ENCODE data around the gene LRRC75A. TPM values are rescaled to one million over a fixed set of nuclear protein-coding genes. Genes with fewer than 3 reads are reported as not detected.

LRRC75A gene
- total RNA-seq, 1 experiment from 2014 or later = 10.1 TPM

DNA sequence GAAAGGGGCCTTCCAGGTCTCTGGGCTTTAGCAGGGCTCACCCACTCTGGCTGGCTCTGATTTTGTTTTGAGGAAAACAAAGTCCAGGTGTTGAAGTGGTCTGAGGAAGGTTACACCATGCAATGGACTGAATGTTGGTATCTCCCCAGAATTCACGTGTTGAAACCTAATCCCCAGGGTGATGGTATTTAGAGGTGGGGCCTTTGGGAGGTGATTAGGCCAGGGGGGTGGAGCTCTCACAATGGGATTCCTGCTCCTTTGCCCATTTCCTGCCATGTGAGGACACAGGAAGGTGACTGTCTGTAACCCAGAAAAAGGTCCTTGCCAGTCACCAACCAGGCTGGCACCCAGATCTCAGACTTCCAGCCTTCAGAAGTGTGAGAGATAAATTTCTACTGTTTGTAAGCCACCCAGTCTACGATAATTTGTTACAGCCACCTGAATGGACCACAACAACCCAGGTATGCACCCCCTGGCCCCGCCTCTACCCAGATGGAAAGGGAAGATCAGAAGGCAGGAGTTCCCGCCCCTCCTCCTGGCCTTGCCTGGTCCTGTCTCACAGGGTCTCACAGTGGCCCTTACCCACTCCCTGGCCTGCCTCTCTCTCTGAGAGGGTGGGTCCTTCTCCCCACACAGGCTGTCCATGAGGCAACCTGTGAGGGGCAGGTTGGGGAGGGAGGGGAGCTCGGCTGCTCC is 32.0 kb downstream of the LRRC75A start:
- Histone ChIP-seq H2BK5ac (ENCODE audit: insufficient read length, low read length) (no peak overlapping the region), H3K23ac (ENCODE audit: insufficient read length, low read depth, low read length) (no peak overlapping the region), H2BK20ac (ENCODE audit: low read depth, low read length, poor library complexity, severe bottlenecking) (no peak overlapping the region), H3K27me3 (ENCODE audit: insufficient read depth, low read length) (no peaks in the 10 kb centered on the region), H2BK120ac (ENCODE audit: low read depth, low read length, poor library complexity, severe bottlenecking) (no peak overlapping the region), H4K8ac (replicated peaks; ENCODE audit: insufficient read length, low read depth, low read length) (no peak overlapping the region), H3K79me1 (ENCODE audit: insufficient read depth, low read depth, low read length, poor library complexity, severe bottlenecking) (no peaks in the 10 kb centered on the region), H4K5ac (ENCODE audit: insufficient read length, low read depth, low read length) (no peak overlapping the region), H3T11ph (ENCODE audit: low read length) (no peak overlapping the region), H3K23me2 (ENCODE audit: insufficient read length, low read depth, low read length, poor library complexity, severe bottlenecking) (no peaks in the 10 kb centered on the region), H4K20me1 (ENCODE audit: control insufficient read depth, insufficient read depth, insufficient read length) (no peaks in the 10 kb centered on the region), H3K9me3 (ENCODE audit: control insufficient read depth, low read depth, low read length) (no peaks in the 10 kb centered on the region), H2AK5ac (ENCODE audit: insufficient read length, low read length) (no peak overlapping the region), H3K4me1 (ENCODE audit: insufficient read depth, low read length) (peaks cover 5% of the 10 kb centered on the region), H3K4me2 (ENCODE audit: insufficient read depth, insufficient read length, low read length) (no peak overlapping the region), H3K79me2 (ENCODE audit: insufficient read depth, low read length) (no peaks in the 10 kb centered on the region), H3K56ac (ENCODE audit: insufficient read length, low read depth, low read length) (no peak overlapping the region), H3K4ac (ENCODE audit: low read depth, low read length) (no peak overlapping the region), H3K27ac (ENCODE audit: insufficient read length, low read depth, low read length) (no peak overlapping the region), H3K14ac (ENCODE audit: insufficient read depth, low read length) (0 out of 2 replicates have a peak overlapping the region, but pooled peaks have one; percentile 11), H3K9ac (ENCODE audit: extremely low read depth, insufficient read length, low read length) (no peak overlapping the region), H4K91ac (ENCODE audit: insufficient read length, low read depth, low read length) (no peak overlapping the region), H3K18ac (ENCODE audit: insufficient read length, low read depth, low read length) (peak overlapping the region; percentile 24), H2AFZ (ENCODE audit: low read length) (no peak overlapping the region), H2BK12ac (ENCODE audit: insufficient read length, low read depth, low read length) (no peak overlapping the region), H2BK15ac (ENCODE audit: low read depth, low read length) (no peak overlapping the region)
- WGBS (ENCODE audit: extremely low coverage, insufficient read length, low lambda C conversion rate) = no CpG with 5 or more reads among the region's 5 CpGs
- DNase-seq = peak; percentile 87
- TF ChIP-seq, protein P1, sequence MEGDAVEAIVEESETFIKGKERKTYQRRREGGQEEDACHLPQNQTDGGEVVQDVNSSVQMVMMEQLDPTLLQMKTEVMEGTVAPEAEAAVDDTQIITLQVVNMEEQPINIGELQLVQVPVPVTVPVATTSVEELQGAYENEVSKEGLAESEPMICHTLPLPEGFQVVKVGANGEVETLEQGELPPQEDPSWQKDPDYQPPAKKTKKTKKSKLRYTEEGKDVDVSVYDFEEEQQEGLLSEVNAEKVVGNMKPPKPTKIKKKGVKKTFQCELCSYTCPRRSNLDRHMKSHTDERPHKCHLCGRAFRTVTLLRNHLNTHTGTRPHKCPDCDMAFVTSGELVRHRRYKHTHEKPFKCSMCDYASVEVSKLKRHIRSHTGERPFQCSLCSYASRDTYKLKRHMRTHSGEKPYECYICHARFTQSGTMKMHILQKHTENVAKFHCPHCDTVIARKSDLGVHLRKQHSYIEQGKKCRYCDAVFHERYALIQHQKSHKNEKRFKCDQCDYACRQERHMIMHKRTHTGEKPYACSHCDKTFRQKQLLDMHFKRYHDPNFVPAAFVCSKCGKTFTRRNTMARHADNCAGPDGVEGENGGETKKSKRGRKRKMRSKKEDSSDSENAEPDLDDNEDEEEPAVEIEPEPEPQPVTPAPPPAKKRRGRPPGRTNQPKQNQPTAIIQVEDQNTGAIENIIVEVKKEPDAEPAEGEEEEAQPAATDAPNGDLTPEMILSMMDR (conservative IDR thresholded peaks at IDR 0.05) = no peak
- Mint-ChIP-seq H3K9me3 (no peaks in the 10 kb centered on the region), H3K27ac (peak overlapping the region; percentile 80 to 98 (median 93); a peak in 5 of 7 replicates), H3K4me1 (peaks cover 28 to 37% of the 10 kb centered on the region in 2 experiments), H3K27me3 (ENCODE audit: low read depth) (no peaks in the 10 kb centered on the region; the same call in 1 of the 2 replicates), H3K4me3 (peak overlapping the region in 1 of 2 experiments; percentile 55; a peak in 2 of 5 replicates), H3K36me3 (ENCODE audit: insufficient read depth in 1 of 3, low read depth in 3 of 3) (peaks cover 0 to 17% (median 14%) of the 10 kb centered on the region in 3 experiments; a peak in 6 of 7 replicates)
